OCI-LY1 (cell line): ENCODE measurements around the gene KIF25.

Source experiments
- H2AFZ ChIP-seq: fragments of 200-600 bp; sonication (generic), shearing (Covaris generic); 2 replicates; pipeline ENCODE4 v1.6.0; 2014; ENCODE audit warnings: antibody characterized with exemption, mild to moderate bottlenecking, low read length
- H3F3A ChIP-seq: fragments of 200-600 bp; sonication (generic), shearing (Covaris generic); 2 replicates; pipeline ENCODE4 v1.6.0; 2014; ENCODE audit warnings: mild to moderate bottlenecking, antibody characterized with exemption, low read length, moderate library complexity; ENCODE audit not compliant: insufficient read depth
- H3K27ac ChIP-seq: fragments of 200-600 bp; sonication (generic); 2 replicates; pipeline ENCODE4 v1.5.1; 2014; ENCODE audit warnings: low read length, mixed run types, mild to moderate bottlenecking, low read depth; ENCODE audit not compliant: poor library complexity, severe bottlenecking
- H3K27me3 ChIP-seq: fragments of 200-600 bp; sonication (generic); 2 replicates; pipeline ENCODE4 v1.6.0; 2014; ENCODE audit warnings: antibody characterized with exemption, mild to moderate bottlenecking, low read length, moderate library complexity; ENCODE audit not compliant: insufficient read depth
- H3K36me3 ChIP-seq: fragments of 200-600 bp; sonication (generic); 2 replicates; pipeline ENCODE4 v1.6.1; 2014; ENCODE audit warnings: mild to moderate bottlenecking, antibody characterized with exemption, low read length, moderate library complexity, mixed read lengths; ENCODE audit not compliant: insufficient read depth
- H3K4me1 ChIP-seq: fragments of 200-600 bp; sonication (generic); 2 replicates; pipeline ENCODE4 v1.5.1; 2014; ENCODE audit warnings: mild to moderate bottlenecking, low read length, moderate library complexity; ENCODE audit not compliant: insufficient read depth, severe bottlenecking
- H3K4me2 ChIP-seq: fragments of 200-600 bp; sonication (generic), shearing (Covaris generic); 2 replicates; pipeline ENCODE4 v1.6.1; 2014; ENCODE audit warnings: low read length
- H3K4me3 ChIP-seq: fragments of 200-600 bp; sonication (generic); 2 replicates; pipeline ENCODE4 v1.5.1; 2014; ENCODE audit warnings: low read length, low read depth, mild to moderate bottlenecking, mixed read lengths; ENCODE audit not compliant: poor library complexity, severe bottlenecking
- H3K79me2 ChIP-seq: fragments of 200-600 bp; shearing (Covaris generic); 2 replicates; pipeline ENCODE4 v1.6.1; 2016; ENCODE audit warnings: mixed run types, low read length, mixed read lengths; ENCODE audit not compliant: insufficient read depth
- H3K9ac ChIP-seq: fragments of 200-600 bp; sonication (generic), shearing (Covaris generic); 2 replicates; pipeline ENCODE4 v1.6.1; 2014; ENCODE audit warnings: mild to moderate bottlenecking, low read length, mixed read lengths
- H3K9me2 ChIP-seq: fragments of 200-600 bp; sonication (generic), shearing (Covaris generic); 2 replicates; pipeline ENCODE4 v1.6.1; 2014; ENCODE audit warnings: low read depth, mild to moderate bottlenecking, low read length, mixed read lengths
- H3K9me3 ChIP-seq: fragments of 200-600 bp; shearing (Covaris generic); 2 replicates; pipeline ENCODE4 v1.6.1; 2014; ENCODE audit warnings: low read length, mixed read lengths
- H4K20me1 ChIP-seq: fragments of 200-600 bp; sonication (generic), shearing (Covaris generic); 2 replicates; pipeline ENCODE4 v1.6.0; 2016; ENCODE audit warnings: mild to moderate bottlenecking, low read length; ENCODE audit not compliant: insufficient read depth
- CTCF ChIP-seq: fragments of 200-600 bp; sonication (generic), shearing (Covaris generic); IDR thresholded peaks from 2 replicates; pipeline ENCODE4 v1.5.1; 2017; ENCODE audit warnings: mild to moderate bottlenecking, antibody characterized with exemption, low read length, moderate library complexity, mixed read lengths
- EZH2 ChIP-seq: fragments of 200-600 bp; sonication (generic), shearing (Covaris generic); IDR thresholded peaks from 2 replicates; pipeline ENCODE4 v1.8.0; 2017; ENCODE audit warnings: borderline replicate concordance, mixed run types, mild to moderate bottlenecking, antibody characterized with exemption, low read length, moderate library complexity, mixed read lengths

Gene KIF25

GRCh38 chr6:168040856-168041496 is 43.5 kb downstream of the KIF25 start:
- H2AFZ ChIP-seq: no peak overlapping the region
- no peaks in the 10 kb centered on the region for H3K9me3 ChIP-seq
- TF ChIP-seq EZH2 (no peak), CTCF (no peak)

GRCh38 chr6:168041928-168042327 is 44.5 kb downstream of the KIF25 start:
- no peaks in the 10 kb centered on the region for H3K79me2 ChIP-seq
- H3K4me1 ChIP-seq: no peaks in the 10 kb centered on the region
- H3K9ac ChIP-seq: no peak overlapping the region
- no peaks in the 10 kb centered on the region for H4K20me1 ChIP-seq
- H3K36me3 ChIP-seq: no peaks in the 10 kb centered on the region; the same call in 1 of the 2 replicates
- no peak overlapping the region for H3K4me2 ChIP-seq
- no peaks in the 10 kb centered on the region for H3K9me3 ChIP-seq
- TF ChIP-seq CTCF: no peak
- TF ChIP-seq EZH2: no peak
- no peak overlapping the region for H3K4me3 ChIP-seq
- H3K9me2 ChIP-seq: no peaks in the 10 kb centered on the region
- H3K27ac ChIP-seq: no peak overlapping the region
- H3K27me3 ChIP-seq: peaks cover 6% of the 10 kb centered on the region; the same call in 1 of the 2 replicates
- H2AFZ ChIP-seq: no peak overlapping the region
- no peaks in the 10 kb centered on the region for H3F3A ChIP-seq

More at GRCh38 chr6:168040856-168041496, 43.5 kb downstream of the KIF25 start:
- Histone ChIP-seq H3K4me3 (no peak overlapping the region), H3F3A (no peaks in the 10 kb centered on the region), H4K20me1 (no peaks in the 10 kb centered on the region), H3K27ac (no peak overlapping the region), H3K79me2 (no peaks in the 10 kb centered on the region), H3K9me2 (no peaks in the 10 kb centered on the region), H3K4me2 (no peak overlapping the region), H3K36me3 (no peaks in the 10 kb centered on the region; the same call in 1 of the 2 replicates), H3K4me1 (no peaks in the 10 kb centered on the region), H3K27me3 (peaks cover 6% of the 10 kb centered on the region; the same call in 1 of the 2 replicates), H3K9ac (no peak overlapping the region)

- Histone ChIP-seq H3K4me3 (no peak overlapping the region), H3K36me3 (no peaks in the 10 kb centered on the region; the same call in 1 of the 2 replicates), H3K9ac (no peak overlapping the region), H3K27me3 (peaks cover 6% of the 10 kb centered on the region), H3K79me2 (no peaks in the 10 kb centered on the region), H3K9me3 (no peaks in the 10 kb centered on the region), H3K4me2 (no peak overlapping the region), H3K9me2 (no peaks in the 10 kb centered on the region), H3K4me1 (no peaks in the 10 kb centered on the region), H3K27ac (no peak overlapping the region), H2AFZ (no peak overlapping the region), H3F3A (no peaks in the 10 kb centered on the region), H4K20me1 (no peaks in the 10 kb centered on the region)
- TF ChIP-seq EZH2: no peak
- no peak for TF ChIP-seq CTCF
Observed at GRCh38 chr6:168042426-168043192, 45.1 kb downstream of the KIF25 start.
